C4-2B (cell line): Measurements from ENCODE around the gene COP1.

Experiments
- CTCF ChIP-seq: fragments of 450-650 bp; conservative IDR thresholded peaks from 2 replicates; pipeline ENCODE4 v1.5.1; 2017; ENCODE audit warnings: mild to moderate bottlenecking
- ZFX ChIP-seq: fragments of 450-650 bp; IDR thresholded peaks from 2 replicates; pipeline ENCODE4 v1.6.1; 2017

- TF ChIP-seq CTCF (no peak), ZFX (no peak)
Observed at GRCh38 chr1:176066709-176067108, 140.4 kb downstream of the COP1 start.
